Vagina (tissue), 2 donors: ENCODE results near the gene IQSEC1. TPM values are rescaled to one million over a fixed set of nuclear protein-coding genes. Genes with fewer than 3 reads are reported as not detected.
A peak's percentile ranks its signal among the peaks of the same experiment; 100 is the strongest.

Source experiments
- DNase-seq, 2 donors: peaks; one replicate each; pipeline ENCODE4 v3.0.0-alpha.2; 2017; ENCODE audit errors: extremely low spot score in 2 of 2
- H3K27ac ChIP-seq: fragments of 200-600 bp; sonication (generic); one replicate; pipeline ENCODE4 v1.5.1; 2019
- H3K27me3 ChIP-seq: fragments of 200-600 bp; sonication (generic); one replicate; pipeline ENCODE4 v1.5.1; 2019
- H3K36me3 ChIP-seq, 2 donors: fragments of 200-600 bp; sonication (generic); one replicate each; pipeline ENCODE4 v1.5.1; 2017 to 2019
- H3K4me1 ChIP-seq: fragments of 200-600 bp; sonication (generic); one replicate; pipeline ENCODE4 v1.5.1; 2019
- H3K4me3 ChIP-seq, 2 donors: fragments of 200-600 bp; sonication (generic); 1 replicate in 1 of 2; 2 replicates in 1 of 2; pipeline ENCODE4 v1.5.1; 2016 to 2019
- H3K9me3 ChIP-seq: fragments of 200-600 bp; sonication (generic); one replicate; pipeline ENCODE4 v1.5.1; 2019
- POLR2A ChIP-seq, 2 donors: fragments of 450-650 bp; IDR thresholded peaks; one replicate each; pipeline ENCODE4 v1.6.1; 2017; ENCODE audit warnings: antibody characterized with exemption in 2 of 2, mild to moderate bottlenecking in 2 of 2, moderate library complexity in 2 of 2
- POLR2AphosphoS5 ChIP-seq, 2 donors: sonication (generic); formaldehyde crosslinking; IDR thresholded peaks; one replicate each; pipeline ENCODE4 v1.9.0; 2017; ENCODE audit warnings: antibody characterized with exemption in 2 of 2, mild to moderate bottlenecking in 2 of 2, low read depth in 1 of 2; ENCODE audit not compliant: insufficient read depth in 1 of 2
- intact Hi-C: fragments of 100-400 bp; cut with DNase I; formaldehyde crosslinking; loops from one replicate; pipeline ENCODE4 v1.15.1; 2023
- total RNA-seq: library from RNA; depleted of rRNA; stranded (reverse); fragments of >200 nt; gene quantifications from one replicate; pipeline ENCODE4 v1.2.3, GENCODE V29; 2016
- TF ChIP-seq, protein P1 (sequence below), 3 experiments: fragments of 450-650 bp in 2 of 3; fragments of 200-600 bp in 1 of 3; sonication (generic) in 1 of 3; IDR thresholded peaks; one replicate each; pipeline ENCODE4 v1.5.1; 2017 to 2019; ENCODE audit warnings: antibody characterized with exemption in 3 of 3, mild to moderate bottlenecking in 2 of 3, moderate library complexity in 2 of 3

The IQSEC1 gene
- total RNA-seq, 1 donor from 2014 or later = 34.9 TPM

DNA sequence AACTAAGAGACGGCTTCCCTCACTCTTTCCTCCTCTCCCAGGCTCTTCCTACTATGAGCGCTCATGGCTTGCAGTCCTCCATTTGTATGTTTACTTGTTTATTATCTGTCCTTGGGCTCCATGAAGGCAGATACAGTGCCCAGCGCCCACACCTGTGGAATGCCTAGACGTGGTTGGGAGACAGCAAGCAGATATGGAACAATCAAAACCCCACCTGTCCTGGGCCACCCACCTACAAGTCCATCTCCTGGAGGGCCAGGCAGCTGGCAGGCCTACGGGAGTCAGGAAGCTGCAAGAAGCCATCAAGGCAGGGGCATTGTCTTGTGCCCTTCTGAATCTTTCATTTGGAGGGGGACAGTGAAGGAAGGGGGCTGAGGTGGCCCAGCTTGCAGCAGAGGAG lies 104.7 kb downstream of the IQSEC1 start:
- H3K27ac ChIP-seq = no peak overlapping the region
- no peaks in the 10 kb centered on the region for H3K9me3 ChIP-seq
- DNase-seq = no peak
- TF ChIP-seq, protein P1, sequence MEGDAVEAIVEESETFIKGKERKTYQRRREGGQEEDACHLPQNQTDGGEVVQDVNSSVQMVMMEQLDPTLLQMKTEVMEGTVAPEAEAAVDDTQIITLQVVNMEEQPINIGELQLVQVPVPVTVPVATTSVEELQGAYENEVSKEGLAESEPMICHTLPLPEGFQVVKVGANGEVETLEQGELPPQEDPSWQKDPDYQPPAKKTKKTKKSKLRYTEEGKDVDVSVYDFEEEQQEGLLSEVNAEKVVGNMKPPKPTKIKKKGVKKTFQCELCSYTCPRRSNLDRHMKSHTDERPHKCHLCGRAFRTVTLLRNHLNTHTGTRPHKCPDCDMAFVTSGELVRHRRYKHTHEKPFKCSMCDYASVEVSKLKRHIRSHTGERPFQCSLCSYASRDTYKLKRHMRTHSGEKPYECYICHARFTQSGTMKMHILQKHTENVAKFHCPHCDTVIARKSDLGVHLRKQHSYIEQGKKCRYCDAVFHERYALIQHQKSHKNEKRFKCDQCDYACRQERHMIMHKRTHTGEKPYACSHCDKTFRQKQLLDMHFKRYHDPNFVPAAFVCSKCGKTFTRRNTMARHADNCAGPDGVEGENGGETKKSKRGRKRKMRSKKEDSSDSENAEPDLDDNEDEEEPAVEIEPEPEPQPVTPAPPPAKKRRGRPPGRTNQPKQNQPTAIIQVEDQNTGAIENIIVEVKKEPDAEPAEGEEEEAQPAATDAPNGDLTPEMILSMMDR (IDR thresholded peaks at IDR 0.05) = no peak
- TF ChIP-seq POLR2AphosphoS5 (IDR thresholded peaks at IDR 0.05; ENCODE audit: insufficient read depth in 1 of 2, low read depth in 1 of 2) (no peak), POLR2A (IDR thresholded peaks at IDR 0.05) (no peak)
- no peak overlapping the region for H3K4me3 ChIP-seq
- peaks cover 53% of the 10 kb centered on the region for H3K4me1 ChIP-seq
- no peaks in the 10 kb centered on the region for H3K27me3 ChIP-seq
- intact Hi-C loops = no loop called here
- no peaks in the 10 kb centered on the region for H3K36me3 ChIP-seq

- no peak for DNase-seq
- peak overlapping the region; percentile 78 to 90 for H3K4me3 ChIP-seq
- no peaks in the 10 kb centered on the region for H3K27me3 ChIP-seq
- H3K9me3 ChIP-seq = no peaks in the 10 kb centered on the region
- intact Hi-C loops = no loop called here
- H3K36me3 ChIP-seq = no peaks in the 10 kb centered on the region
- H3K4me1 ChIP-seq = peaks cover 60% of the 10 kb centered on the region
- TF ChIP-seq POLR2AphosphoS5 (IDR thresholded peaks at IDR 0.05; ENCODE audit: insufficient read depth in 1 of 2, low read depth in 1 of 2) = peak in 1 of 2 donors; percentile 59
- TF ChIP-seq, protein P1 (IDR thresholded peaks at IDR 0.05) = no peak
- peak in 1 of 2 donors; percentile 58 for TF ChIP-seq POLR2A (IDR thresholded peaks at IDR 0.05)
- H3K27ac ChIP-seq = peak overlapping the region; percentile 71
Observed at GRCh38 chr3:12967606-12968351, 105.5 kb downstream of the IQSEC1 start.

DNA sequence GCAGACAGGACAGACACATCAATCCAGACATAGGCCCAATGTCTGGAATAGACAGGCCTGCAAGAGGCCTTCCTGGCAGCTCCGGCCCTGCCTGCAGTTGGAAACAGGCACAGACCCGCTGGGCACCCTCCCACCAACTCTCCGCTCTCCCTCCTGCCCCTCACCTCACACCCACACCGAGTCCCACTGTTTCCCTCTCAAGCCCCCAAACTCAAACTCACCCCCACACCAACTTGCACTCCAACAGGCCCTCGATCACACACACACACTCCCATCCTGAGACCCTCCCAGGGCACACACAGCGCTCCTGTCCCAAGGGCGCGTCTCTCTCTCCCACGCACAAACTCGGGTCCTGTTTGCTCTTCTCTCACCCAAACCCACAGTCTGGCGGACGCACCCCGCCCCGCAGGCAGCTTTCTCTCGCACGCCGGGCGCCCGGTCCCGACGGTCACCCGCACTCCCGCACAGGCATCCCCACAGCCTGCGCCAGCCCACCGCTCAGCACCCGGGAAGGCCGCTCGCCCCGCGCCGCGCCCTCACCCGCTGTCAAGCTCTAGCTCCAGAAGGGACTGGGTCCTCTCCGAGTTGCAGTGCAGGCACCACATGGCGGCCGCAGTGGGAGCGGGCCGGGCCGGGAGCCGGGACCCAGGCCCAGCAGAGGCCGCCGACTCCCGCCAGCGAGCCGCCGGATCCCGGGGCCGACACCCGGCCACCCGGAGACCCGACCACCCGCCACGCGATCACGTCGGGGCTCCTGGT lies 106.2 kb downstream of the IQSEC1 start:
- Histone ChIP-seq H3K27me3 (no peaks in the 10 kb centered on the region), H3K36me3 (no peaks in the 10 kb centered on the region), H3K4me3 (peak overlapping the region; percentile 78 to 90), H3K9me3 (no peaks in the 10 kb centered on the region), H3K4me1 (peaks cover 68% of the 10 kb centered on the region), H3K27ac (peak overlapping the region; percentile 71)
- no peak for DNase-seq
- TF ChIP-seq, protein P1 (IDR thresholded peaks at IDR 0.05) = no peak
- TF ChIP-seq POLR2AphosphoS5 (IDR thresholded peaks at IDR 0.05; ENCODE audit: insufficient read depth in 1 of 2, low read depth in 1 of 2) (no peak), POLR2A (IDR thresholded peaks at IDR 0.05) (no peak)
- intact Hi-C loops = no loop called here

DNA sequence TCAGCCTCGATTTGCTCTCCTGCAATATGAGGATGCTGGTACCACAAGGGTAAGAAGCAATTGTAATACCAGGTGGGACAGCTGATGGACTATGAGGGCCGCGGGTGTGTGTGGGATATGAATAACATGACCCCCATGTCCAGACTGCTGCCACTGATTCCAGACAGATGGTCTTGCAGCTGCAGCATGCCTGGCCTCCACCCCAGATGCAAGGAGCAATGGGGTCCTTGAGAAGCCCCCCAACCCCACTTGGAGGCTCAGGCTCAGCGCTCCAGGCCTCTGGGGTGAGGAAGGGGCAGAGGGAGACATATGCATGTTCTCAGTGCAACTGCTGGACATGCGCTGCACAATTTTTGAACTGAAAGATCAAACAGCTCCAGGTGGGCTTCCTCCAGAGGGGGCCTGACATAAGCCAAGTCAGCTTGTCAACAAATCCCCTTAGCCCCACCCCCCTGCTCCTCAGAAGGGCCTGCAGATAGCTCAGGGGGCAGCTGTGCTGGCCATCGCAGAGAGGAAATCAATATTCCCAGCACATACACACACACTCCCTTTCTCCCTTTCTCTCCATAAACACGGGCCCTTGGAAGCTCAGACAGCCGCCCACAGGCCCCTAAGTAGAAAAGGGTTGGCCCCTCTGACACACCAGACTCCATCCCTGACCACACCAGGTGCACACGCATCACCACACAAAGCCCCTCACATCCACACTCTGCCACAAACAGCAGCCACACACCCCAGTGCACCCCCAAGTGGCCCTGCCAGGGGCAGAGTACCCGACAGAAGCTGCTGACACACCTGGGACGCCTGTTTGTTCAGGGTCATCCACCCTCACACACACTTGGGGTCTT lies 107.0 kb downstream of the IQSEC1 start:
- Histone ChIP-seq H3K9me3 (no peaks in the 10 kb centered on the region), H3K36me3 (no peaks in the 10 kb centered on the region), H3K27ac (peak overlapping the region; percentile 71), H3K4me1 (peaks cover 72% of the 10 kb centered on the region), H3K4me3 (peak overlapping the region; percentile 78 to 90), H3K27me3 (no peaks in the 10 kb centered on the region)
- intact Hi-C loops = no loop called here
- DNase-seq = no peak
- no peak for TF ChIP-seq POLR2AphosphoS5 (IDR thresholded peaks at IDR 0.05; ENCODE audit: insufficient read depth in 1 of 2, low read depth in 1 of 2)
- no peak for TF ChIP-seq POLR2A (IDR thresholded peaks at IDR 0.05)
- TF ChIP-seq, protein P1 (IDR thresholded peaks at IDR 0.05) = no peak
